ENCODE measurements around the gene C1orf115.

C1orf115 gene

DNA sequence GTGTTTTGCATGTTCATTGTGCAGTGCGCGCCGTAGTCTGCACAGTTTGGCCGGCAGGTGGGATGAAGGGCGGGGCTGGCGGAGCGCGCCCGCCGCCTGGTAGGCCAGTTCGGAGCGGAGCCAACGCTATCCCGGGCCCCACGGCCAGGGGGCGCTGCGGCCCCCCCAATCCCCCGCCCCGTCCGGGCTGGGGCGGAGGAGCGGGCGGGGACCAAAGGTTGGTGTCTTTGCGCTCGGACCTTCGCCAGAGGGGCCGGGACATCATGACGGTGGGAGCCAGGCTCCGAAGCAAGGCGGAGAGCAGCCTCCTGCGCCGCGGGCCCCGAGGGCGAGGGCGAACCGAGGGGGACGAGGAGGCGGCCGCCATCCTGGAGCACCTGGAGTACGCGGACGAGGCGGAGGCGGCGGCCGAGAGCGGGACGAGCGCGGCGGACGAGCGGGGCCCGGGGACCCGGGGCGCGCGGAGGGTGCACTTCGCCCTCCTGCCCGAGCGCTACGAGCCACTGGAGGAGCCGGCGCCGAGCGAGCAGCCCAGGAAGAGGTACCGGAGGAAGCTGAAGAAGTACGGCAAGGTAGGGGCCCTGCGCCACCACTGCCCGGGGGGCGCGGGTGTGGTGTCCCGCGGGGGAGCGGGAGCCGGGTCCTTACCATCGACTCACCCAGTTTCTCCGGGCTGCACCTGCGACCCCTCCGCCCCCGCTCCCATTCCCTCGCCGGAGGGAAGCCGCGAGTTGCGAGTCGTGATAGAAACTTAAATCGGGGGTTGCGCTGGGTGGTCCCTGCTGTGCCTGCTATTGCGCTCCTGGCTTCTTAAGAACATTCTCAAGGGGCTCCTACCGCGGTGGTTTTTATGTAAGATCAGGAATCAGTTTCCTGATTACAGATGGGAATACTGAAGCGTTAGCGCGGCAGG lies at the start of gene C1orf115:
Gene C1orf115 (plus strand): TSS at position 224 of the 913 bp plus-strand sequence. CDS start 40 bp downstream, at position 264.
- TF ChIP-seq CTCF (IDR thresholded peaks at IDR 0.05): peak; percentile 89
- Histone ChIP-seq H3K4me3 (ENCODE audit: low read depth in 1 of 2, low read length in 1 of 2) (peak within 1 kb of the TSS; percentile 59 to 68), H3K27ac (no peak within 1 kb of the TSS), H3K36me3 (no peaks in the 10 kb centered on the region), H3K9me3 (no peaks in the 10 kb centered on the region), H3K4me1 (ENCODE audit: control insufficient read depth in 1 of 2, insufficient read depth in 1 of 2, low read depth in 1 of 2, low read length in 1 of 2) (peaks cover 10 to 12% of the 10 kb centered on the region in 2 experiments), H3K27me3 (peaks cover 68% of the 10 kb centered on the region)

DNA sequence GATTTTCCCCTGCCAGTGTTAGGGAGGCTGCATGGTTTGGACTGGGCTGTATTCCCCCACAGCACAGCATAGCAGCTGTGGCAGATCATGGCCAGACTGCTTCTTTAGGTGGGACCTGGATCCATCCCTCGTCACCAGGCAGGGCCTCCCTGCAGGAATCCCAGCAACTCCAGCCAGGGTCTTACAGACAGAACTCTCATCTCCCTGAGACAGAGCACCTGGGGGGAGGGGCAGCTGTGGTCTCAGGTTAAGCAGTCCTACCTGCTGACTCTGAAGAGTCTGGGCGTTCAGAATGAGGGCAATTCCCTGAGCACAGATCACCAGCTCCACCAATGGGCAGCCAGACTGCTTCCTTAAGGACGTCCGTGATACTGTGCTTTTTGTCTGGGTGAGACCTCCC lies 47.9 kb upstream of the C1orf115 start:
- H3K4me1 ChIP-seq (ENCODE audit: control insufficient read depth in 1 of 2, insufficient read depth in 1 of 2, low read depth in 1 of 2, low read length in 1 of 2): no peaks in the 10 kb centered on the region
- TF ChIP-seq CTCF (IDR thresholded peaks at IDR 0.05): no peak
- no peak overlapping the region for H3K27ac ChIP-seq
- no peak overlapping the region for H3K4me3 ChIP-seq (ENCODE audit: low read depth in 1 of 2, low read length in 1 of 2)
- H3K9me3 ChIP-seq: no peaks in the 10 kb centered on the region
- H3K36me3 ChIP-seq: no peaks in the 10 kb centered on the region
- no peaks in the 10 kb centered on the region for H3K27me3 ChIP-seq

- TF ChIP-seq CTCF (IDR thresholded peaks at IDR 0.05): no peak
- Histone ChIP-seq H3K27me3 (peaks cover 13% of the 10 kb centered on the region), H3K27ac (no peak overlapping the region), H3K4me3 (ENCODE audit: low read depth in 1 of 2, low read length in 1 of 2) (no peak overlapping the region), H3K9me3 (no peaks in the 10 kb centered on the region), H3K4me1 (ENCODE audit: control insufficient read depth in 1 of 2, insufficient read depth in 1 of 2, low read depth in 1 of 2, low read length in 1 of 2) (no peaks in the 10 kb centered on the region), H3K36me3 (no peaks in the 10 kb centered on the region)
Observed at GRCh38 chr1:220652995-220653394, 37.2 kb upstream of the C1orf115 start.

DNA sequence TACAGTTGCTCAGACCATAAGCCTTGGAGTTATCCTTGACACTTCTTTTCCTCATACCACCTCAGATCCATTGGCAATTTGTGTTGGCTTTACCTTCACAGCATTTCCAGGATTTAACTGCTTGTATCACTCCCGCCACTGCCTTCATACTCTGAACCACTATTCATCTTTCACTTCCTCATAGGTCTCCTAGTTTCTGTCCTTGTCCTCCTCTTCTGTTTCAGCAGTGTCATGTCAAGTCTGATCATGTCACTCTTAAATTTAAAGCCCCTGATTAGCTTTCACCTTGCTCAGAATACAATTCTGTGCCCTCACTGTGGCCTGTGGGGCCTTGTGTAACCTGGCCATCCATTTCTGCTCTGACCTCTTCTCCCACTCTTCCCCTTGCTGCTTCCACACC lies 34.7 kb upstream of the C1orf115 start:
- TF ChIP-seq CTCF (IDR thresholded peaks at IDR 0.05): no peak
- Histone ChIP-seq H3K36me3 (no peaks in the 10 kb centered on the region), H3K27ac (no peak overlapping the region), H3K9me3 (no peaks in the 10 kb centered on the region), H3K4me3 (ENCODE audit: low read depth in 1 of 2, low read length in 1 of 2) (no peak overlapping the region), H3K27me3 (peaks cover 22% of the 10 kb centered on the region), H3K4me1 (ENCODE audit: control insufficient read depth in 1 of 2, insufficient read depth in 1 of 2, low read depth in 1 of 2, low read length in 1 of 2) (no peaks in the 10 kb centered on the region)

- H3K4me3 ChIP-seq (ENCODE audit: low read depth in 1 of 2, low read length in 1 of 2): no peak overlapping the region
- H3K27ac ChIP-seq: no peak overlapping the region
- H3K27me3 ChIP-seq: peaks cover 22% of the 10 kb centered on the region
- H3K36me3 ChIP-seq: no peaks in the 10 kb centered on the region
- no peaks in the 10 kb centered on the region for H3K4me1 ChIP-seq (ENCODE audit: control insufficient read depth in 1 of 2, insufficient read depth in 1 of 2, low read depth in 1 of 2, low read length in 1 of 2)
- no peaks in the 10 kb centered on the region for H3K9me3 ChIP-seq
- TF ChIP-seq CTCF (IDR thresholded peaks at IDR 0.05): no peak
Observed at GRCh38 chr1:220655961-220656740, 34.0 kb upstream of the C1orf115 start.
